Measurements from ENCODE around the gene POLD3.

- no peak for TF ChIP-seq POLR2A (IDR thresholded peaks at IDR 0.05)
- TF ChIP-seq CTCF (IDR thresholded peaks at IDR 0.05) = no peak
- no peak for TF ChIP-seq EP300 (IDR thresholded peaks at IDR 0.05)
Measured at GRCh38 chr11:74687237-74688023, 95.0 kb downstream of the POLD3 start.

All from tibial nerve (tissue), 4 donors.